ENCODE data around the gene TMEM30B.

GRCh38 chr14:61277232-61277631 lies 3.9 kb downstream of the TMEM30B start:
- no peak for TF ChIP-seq ZNF274 (IDR thresholded peaks at IDR 0.05; ENCODE audit: low read depth, low read length)
- no peak for TF ChIP-seq SUZ12 (IDR thresholded peaks at IDR 0.05; ENCODE audit: extremely low read depth, insufficient read depth, insufficient read length)

All from NT2/D1 (cell line).